ENCODE data around the gene SLC6A3. TPM values are rescaled to one million over a fixed set of nuclear protein-coding genes. Genes with fewer than 3 reads are reported as not detected.

Gene SLC6A3
- total and polyA plus RNA-seq, 2 donors (not counting 1 experiment from before 2014, with no cell fraction given) = not detected

DNA sequence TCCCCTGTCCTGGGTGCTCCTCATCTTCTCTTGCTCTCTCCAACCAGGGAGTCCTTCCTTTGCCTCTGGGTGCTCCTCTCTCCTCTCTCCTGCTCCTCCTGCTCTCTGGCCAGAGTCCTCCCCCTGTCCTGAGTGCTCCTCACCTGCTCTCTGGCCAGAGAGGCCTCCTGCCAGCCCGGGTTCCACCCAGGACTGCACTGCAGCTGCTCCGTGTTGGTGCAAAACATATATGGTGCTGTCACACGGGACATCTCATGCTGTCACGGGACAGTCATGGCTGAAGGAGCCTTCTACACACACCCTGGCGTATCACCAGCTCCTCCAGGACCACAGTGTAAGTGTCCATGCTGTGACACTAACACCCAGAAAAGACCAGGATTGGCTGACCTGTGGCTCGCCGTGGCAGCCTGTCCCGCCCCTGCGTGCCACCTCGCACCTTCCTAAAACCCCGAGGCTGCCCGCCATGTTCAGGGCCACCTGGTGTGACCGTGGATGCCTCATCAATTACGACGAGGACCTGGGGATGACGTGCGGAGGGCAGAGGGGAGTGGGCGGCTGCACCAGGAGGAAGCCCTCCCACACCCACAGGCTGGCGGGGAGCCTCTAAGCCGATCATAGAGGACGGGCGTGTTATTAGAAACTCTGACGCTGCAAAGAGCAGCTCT lies 27.9 kb upstream of the SLC6A3 start:
- H3K27ac ChIP-seq (ENCODE audit: insufficient read depth, low read length) = no peak overlapping the region
- no peaks in the 10 kb centered on the region for H3K27me3 ChIP-seq (ENCODE audit: control insufficient read depth, insufficient read depth, low read length)
- H3K36me3 ChIP-seq (ENCODE audit: control insufficient read depth, insufficient read depth, low read length) = peaks cover 51% of the 10 kb centered on the region
- no peaks in the 10 kb centered on the region for H4K20me1 ChIP-seq (ENCODE audit: control insufficient read depth, extremely low read depth, insufficient read depth, low read length)
- no peak overlapping the region for H3K4me3 ChIP-seq (replicated peaks in 1 of 4; ENCODE audit: control extremely low read depth in 1 of 4, insufficient read depth in 1 of 4, low read depth in 3 of 4, low read length in 4 of 4)
- H3K9me3 ChIP-seq (ENCODE audit: control insufficient read depth, insufficient read depth, low read depth, low read length) = no peaks in the 10 kb centered on the region
- H3K9ac ChIP-seq (ENCODE audit: insufficient read depth, low read length) = no peak overlapping the region
- DNase-seq (ENCODE audit: low read depth in 2 of 2) = no peak
- no peak overlapping the region for H2AFZ ChIP-seq (ENCODE audit: low read length)
- no peaks in the 10 kb centered on the region for H3K4me1 ChIP-seq (ENCODE audit: control insufficient read depth, extremely low read depth, insufficient read depth, low read length)
- no peak overlapping the region for H3K4me2 ChIP-seq (ENCODE audit: extremely low read depth, insufficient read depth, low read length)
- TF ChIP-seq, protein P1, sequence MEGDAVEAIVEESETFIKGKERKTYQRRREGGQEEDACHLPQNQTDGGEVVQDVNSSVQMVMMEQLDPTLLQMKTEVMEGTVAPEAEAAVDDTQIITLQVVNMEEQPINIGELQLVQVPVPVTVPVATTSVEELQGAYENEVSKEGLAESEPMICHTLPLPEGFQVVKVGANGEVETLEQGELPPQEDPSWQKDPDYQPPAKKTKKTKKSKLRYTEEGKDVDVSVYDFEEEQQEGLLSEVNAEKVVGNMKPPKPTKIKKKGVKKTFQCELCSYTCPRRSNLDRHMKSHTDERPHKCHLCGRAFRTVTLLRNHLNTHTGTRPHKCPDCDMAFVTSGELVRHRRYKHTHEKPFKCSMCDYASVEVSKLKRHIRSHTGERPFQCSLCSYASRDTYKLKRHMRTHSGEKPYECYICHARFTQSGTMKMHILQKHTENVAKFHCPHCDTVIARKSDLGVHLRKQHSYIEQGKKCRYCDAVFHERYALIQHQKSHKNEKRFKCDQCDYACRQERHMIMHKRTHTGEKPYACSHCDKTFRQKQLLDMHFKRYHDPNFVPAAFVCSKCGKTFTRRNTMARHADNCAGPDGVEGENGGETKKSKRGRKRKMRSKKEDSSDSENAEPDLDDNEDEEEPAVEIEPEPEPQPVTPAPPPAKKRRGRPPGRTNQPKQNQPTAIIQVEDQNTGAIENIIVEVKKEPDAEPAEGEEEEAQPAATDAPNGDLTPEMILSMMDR (conservative IDR thresholded peaks at IDR 0.05 in 1 of 2, IDR thresholded peaks at IDR 0.05 in 1 of 2; ENCODE audit: low read depth in 1 of 2, low read length in 2 of 2) = no peak
- no peak for TF ChIP-seq EZH2 (IDR thresholded peaks at IDR 0.05; ENCODE audit: low read length, missing control alignments)
- H3K79me2 ChIP-seq (ENCODE audit: control insufficient read depth, insufficient read depth, low read length) = no peaks in the 10 kb centered on the region

DNA sequence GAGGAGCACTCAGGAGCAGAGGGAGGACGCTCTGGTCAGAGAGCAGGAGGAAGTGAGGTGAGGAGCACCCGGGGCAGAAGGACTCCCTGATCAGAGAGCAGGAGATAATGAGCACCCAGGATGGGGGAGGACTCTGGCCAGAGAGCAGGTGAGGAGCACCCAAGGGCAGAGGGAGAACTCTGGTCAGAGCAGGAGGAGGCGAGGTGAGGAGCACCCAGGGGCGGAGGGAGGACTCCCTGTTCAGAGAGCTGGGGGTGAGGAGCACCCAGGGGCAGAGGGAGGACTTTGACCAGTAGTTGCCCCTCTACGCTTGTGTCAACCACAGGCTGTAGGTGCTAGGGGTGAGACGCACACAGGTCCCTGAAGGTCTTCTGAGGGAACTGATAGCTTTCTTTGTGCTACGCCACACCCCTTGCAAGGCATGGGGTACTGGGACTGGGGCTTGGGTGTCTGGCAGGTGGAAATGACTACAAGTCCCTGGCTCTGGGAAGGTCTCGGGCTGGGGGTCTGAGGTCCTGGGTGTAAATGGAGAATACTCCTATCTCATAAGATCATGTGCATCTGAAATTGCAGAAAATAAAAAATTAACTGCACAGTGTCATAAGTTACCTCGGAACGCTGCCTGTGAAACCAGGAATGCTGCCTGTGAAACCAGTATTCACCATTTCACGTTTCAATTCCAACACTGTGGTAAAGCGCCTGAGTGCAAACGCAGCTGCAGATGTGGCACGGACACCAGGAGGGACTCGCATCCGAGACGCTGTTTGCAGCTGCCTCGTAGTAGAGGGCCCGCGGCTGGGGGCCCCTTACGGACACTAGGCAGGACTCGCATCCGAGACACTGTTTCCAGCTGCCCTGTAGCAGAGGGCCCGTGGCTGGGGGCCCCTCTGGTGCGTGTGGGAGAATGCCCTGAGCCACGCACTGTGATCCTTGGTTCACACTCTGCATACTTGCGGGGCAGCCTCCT lies 27.0 kb upstream of the SLC6A3 start:
- no peak overlapping the region for H3K4me3 ChIP-seq (replicated peaks in 1 of 4; ENCODE audit: control extremely low read depth in 1 of 4, insufficient read depth in 1 of 4, low read depth in 3 of 4, low read length in 4 of 4)
- H3K9me3 ChIP-seq (ENCODE audit: control insufficient read depth, insufficient read depth, low read depth, low read length) = no peaks in the 10 kb centered on the region
- DNase-seq (ENCODE audit: low read depth in 2 of 2) = no peak
- H3K4me2 ChIP-seq (ENCODE audit: extremely low read depth, insufficient read depth, low read length) = no peak overlapping the region
- H3K27ac ChIP-seq (ENCODE audit: insufficient read depth, low read length) = no peak overlapping the region
- H3K36me3 ChIP-seq (ENCODE audit: control insufficient read depth, insufficient read depth, low read length) = peaks cover 49% of the 10 kb centered on the region
- no peaks in the 10 kb centered on the region for H4K20me1 ChIP-seq (ENCODE audit: control insufficient read depth, extremely low read depth, insufficient read depth, low read length)
- no peaks in the 10 kb centered on the region for H3K4me1 ChIP-seq (ENCODE audit: control insufficient read depth, extremely low read depth, insufficient read depth, low read length)
- H3K79me2 ChIP-seq (ENCODE audit: control insufficient read depth, insufficient read depth, low read length) = no peaks in the 10 kb centered on the region
- no peak for TF ChIP-seq EZH2 (IDR thresholded peaks at IDR 0.05; ENCODE audit: low read length, missing control alignments)
- TF ChIP-seq, protein P1 (conservative IDR thresholded peaks at IDR 0.05 in 1 of 2, IDR thresholded peaks at IDR 0.05 in 1 of 2; ENCODE audit: low read depth in 1 of 2, low read length in 2 of 2) = no peak
- no peaks in the 10 kb centered on the region for H3K27me3 ChIP-seq (ENCODE audit: control insufficient read depth, insufficient read depth, low read length)
- H3K9ac ChIP-seq (ENCODE audit: insufficient read depth, low read length) = no peak overlapping the region
- no peak overlapping the region for H2AFZ ChIP-seq (ENCODE audit: low read length)

DNA sequence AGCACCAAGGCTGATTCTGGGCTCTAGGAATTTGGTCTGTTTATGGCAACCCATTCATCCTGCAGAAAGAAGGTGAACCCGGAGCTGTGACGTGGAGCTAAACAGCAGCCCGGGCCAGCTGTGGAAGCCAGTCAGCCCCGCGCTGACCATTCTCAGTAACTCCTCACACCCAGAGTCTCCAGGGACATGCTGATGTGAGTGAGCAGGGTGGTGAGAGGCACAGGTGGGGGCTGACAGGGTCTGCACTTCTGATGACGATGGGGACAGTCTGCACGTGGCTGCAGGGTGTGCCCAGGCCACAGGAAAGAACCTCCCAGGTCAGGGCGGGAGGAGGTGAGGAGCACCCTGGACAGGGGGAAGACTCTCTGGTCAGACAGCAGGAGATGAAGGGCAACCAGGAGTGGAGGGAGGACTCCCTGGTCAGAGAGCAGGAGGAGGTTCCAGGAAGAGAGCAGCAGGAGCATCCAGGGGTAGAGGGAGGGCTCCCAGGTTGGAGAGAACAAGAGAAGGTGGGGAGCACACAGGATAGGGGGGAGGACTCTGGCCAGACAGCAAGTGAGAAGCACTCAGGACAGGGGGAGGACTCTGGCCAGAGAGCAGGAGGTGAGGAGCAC lies 26.1 kb upstream of the SLC6A3 start:
- H4K20me1 ChIP-seq (ENCODE audit: control insufficient read depth, extremely low read depth, insufficient read depth, low read length) = no peaks in the 10 kb centered on the region
- no peak overlapping the region for H3K27ac ChIP-seq (ENCODE audit: insufficient read depth, low read length)
- no peaks in the 10 kb centered on the region for H3K79me2 ChIP-seq (ENCODE audit: control insufficient read depth, insufficient read depth, low read length)
- no peak for DNase-seq (ENCODE audit: low read depth in 2 of 2)
- H3K4me2 ChIP-seq (ENCODE audit: extremely low read depth, insufficient read depth, low read length) = no peak overlapping the region
- H3K4me3 ChIP-seq (replicated peaks in 1 of 4; ENCODE audit: control extremely low read depth in 1 of 4, insufficient read depth in 1 of 4, low read depth in 3 of 4, low read length in 4 of 4) = no peak overlapping the region
- no peaks in the 10 kb centered on the region for H3K4me1 ChIP-seq (ENCODE audit: control insufficient read depth, extremely low read depth, insufficient read depth, low read length)
- peaks cover 46% of the 10 kb centered on the region for H3K36me3 ChIP-seq (ENCODE audit: control insufficient read depth, insufficient read depth, low read length)
- no peaks in the 10 kb centered on the region for H3K9me3 ChIP-seq (ENCODE audit: control insufficient read depth, insufficient read depth, low read depth, low read length)
- H3K27me3 ChIP-seq (ENCODE audit: control insufficient read depth, insufficient read depth, low read length) = no peaks in the 10 kb centered on the region
- no peak overlapping the region for H2AFZ ChIP-seq (ENCODE audit: low read length)
- TF ChIP-seq EZH2 (IDR thresholded peaks at IDR 0.05; ENCODE audit: low read length, missing control alignments) = no peak
- TF ChIP-seq, protein P1 (conservative IDR thresholded peaks at IDR 0.05 in 1 of 2, IDR thresholded peaks at IDR 0.05 in 1 of 2; ENCODE audit: low read depth in 1 of 2, low read length in 2 of 2) = no peak
- H3K9ac ChIP-seq (ENCODE audit: insufficient read depth, low read length) = no peak overlapping the region

Data from fibroblast of lung (primary cell).